K562 (cell line): ENCODE results near the gene OSGEP. TPM values are rescaled to one million over a fixed set of nuclear protein-coding genes. Genes with fewer than 3 reads are reported as not detected.

Experiments used
- ATAC-seq: fragments of 200-7000 bp; cut with Tn5 transposase; 3 replicates; pipeline ENCODE4 v1.9.1; 2020; ENCODE audit warnings: moderate library complexity
- BruUV-seq: library from RNA; stranded (reverse); fragments of 400-500 nt; replicated peaks from 2 replicates; lab custom pipeline; 2021; lab: Mats Ljungman, UMichigan
- CTCF ChIA-PET: fragments of 300-600 bp; formaldehyde crosslinking; extraction: SDS; loops from one replicate; lab custom pipeline; 2021; ENCODE audit warnings: low intra/inter-chr PET ratio; lab: Yijun Ruan, JAX
- POLR2A ChIA-PET: fragments of 300-600, 350-650 bp; sonication (Branson Sonifier 250); formaldehyde crosslinking; extraction: SDS; loops from one replicate; lab custom pipeline; 2021; ENCODE audit warnings: antibody characterized with exemption, inconsistent platforms; lab: Yijun Ruan, JAX
- DNase-seq, 4 experiments: peaks; one replicate each; pipeline versions ENCODE4 v3.0.0 to v3.0.0-alpha.2; 2011 to 2018; ENCODE audit warnings: low spot score in 3 of 4, mixed read lengths in 3 of 4; ENCODE audit errors: extremely low read depth in 1 of 4
- FAIRE-seq: peaks from 2 replicates; lab custom pipeline; 2011; peaks lifted over from hg19 to GRCh38; lab: Jason Lieb, UNC
- H2AFZ ChIP-seq: 2 replicates; pipeline ENCODE4 v1.6.0; 2011; ENCODE audit warnings: low read depth, low read length, control low read depth, inconsistent platforms
- H3K27ac ChIP-seq: fragments of 200-600 bp; 3 replicates; pipeline ENCODE4 v1.8.0; 2011; ENCODE audit warnings: low read depth, mild to moderate bottlenecking, control low read depth, inconsistent platforms, low read length, moderate library complexity, mixed read lengths; ENCODE audit errors: extremely low read depth
- H3K27me3 ChIP-seq, 2 experiments: fragments of 300-600 bp in 1 of 2; 2 replicates in 1 of 2; 3 replicates in 1 of 2; pipeline versions ENCODE4 v1.6.0 to v1.8.0; 2011; ENCODE audit warnings: inconsistent platforms in 2 of 2, low read length in 2 of 2, mild to moderate bottlenecking in 1 of 2, mixed read lengths in 1 of 2, moderate library complexity in 1 of 2; ENCODE audit not compliant: control insufficient read depth in 2 of 2, insufficient read depth in 2 of 2
- H3K36me3 ChIP-seq: fragments of 300-600 bp; 3 replicates; pipeline ENCODE4 v1.8.0; 2011; ENCODE audit warnings: mild to moderate bottlenecking, low read length, inconsistent platforms; ENCODE audit not compliant: control insufficient read depth, insufficient read depth
- H3K4me1 ChIP-seq, 2 experiments: fragments of 200-600 bp in 1 of 2; replicated peaks in 1 of 2; 2 replicates in 1 of 2; 3 replicates in 1 of 2; pipeline versions ENCODE4 v1.5.1 to v1.8.0; 2011; ENCODE audit warnings: inconsistent platforms in 2 of 2, low read length in 2 of 2, mild to moderate bottlenecking in 1 of 2, mixed read lengths in 1 of 2, moderate library complexity in 1 of 2; ENCODE audit not compliant: control insufficient read depth in 2 of 2, insufficient read depth in 2 of 2
- H3K4me2 ChIP-seq: 2 replicates; pipeline ENCODE4 v1.6.1; 2011; ENCODE audit warnings: low read length, control low read depth, inconsistent platforms, mixed read lengths; ENCODE audit not compliant: insufficient read depth
- H3K4me3 ChIP-seq: fragments of 200-600 bp; sonication (generic), shearing (Covaris generic); 2 replicates; pipeline ENCODE4 v1.5.1; 2016; ENCODE audit warnings: control low read depth, inconsistent platforms
- H3K79me2 ChIP-seq: fragments of 200-600 bp; 3 replicates; pipeline ENCODE4 v1.8.0; 2011; ENCODE audit warnings: low read length, inconsistent platforms; ENCODE audit not compliant: control insufficient read depth, insufficient read depth
- H3K9ac ChIP-seq, 2 experiments: 2 replicates each; pipeline versions ENCODE4 v1.6.0 to v1.6.1; 2011; ENCODE audit warnings: low read depth in 2 of 2, low read length in 2 of 2, control low read depth in 1 of 2, inconsistent platforms in 1 of 2, mild to moderate bottlenecking in 1 of 2, mixed read lengths in 1 of 2; ENCODE audit not compliant: insufficient read depth in 1 of 2
- H3K9me1 ChIP-seq: one replicate; pipeline ENCODE4 v1.6.0; 2011; ENCODE audit warnings: inconsistent platforms, mild to moderate bottlenecking, low read length, moderate library complexity; ENCODE audit not compliant: control insufficient read depth, insufficient read depth
- H3K9me3 ChIP-seq: replicated peaks from 2 replicates; pipeline ENCODE4 v1.5.1; 2011; ENCODE audit warnings: low read depth, low read length, inconsistent platforms; ENCODE audit not compliant: control insufficient read depth, insufficient read depth
- H4K20me1 ChIP-seq: replicated peaks from 2 replicates; pipeline ENCODE4 v1.6.1; 2011; ENCODE audit warnings: low read length, inconsistent platforms, mixed read lengths; ENCODE audit not compliant: control insufficient read depth, insufficient read depth
- AFF4 ChIP-seq: sonication (generic); formaldehyde crosslinking; IDR thresholded peaks from 2 replicates; pipeline ENCODE4 v1.8.0; 2023; ENCODE audit warnings: mild to moderate bottlenecking, missing genetic modification reagents
- ARID1B ChIP-seq: fragments of 450-650 bp; IDR thresholded peaks from 2 replicates; pipeline ENCODE4 v1.6.1; 2016; ENCODE audit warnings: antibody characterized with exemption, mild to moderate bottlenecking, inconsistent platforms
- CBFA2T3 ChIP-seq: fragments of 450-650 bp; IDR thresholded peaks from 2 replicates; pipeline ENCODE4 v1.6.1; 2017
- E2F6 ChIP-seq, 2 experiments: IDR thresholded peaks; 2 replicates each; pipeline ENCODE4 v1.6.1; 2011; ENCODE audit warnings: borderline replicate concordance in 1 of 2, control low read depth in 1 of 2, low read depth in 1 of 2, low read length in 1 of 2, mild to moderate bottlenecking in 1 of 2, mixed read lengths in 1 of 2, moderate library complexity in 1 of 2; ENCODE audit not compliant: insufficient read depth in 1 of 2, insufficient read length in 1 of 2, poor library complexity in 1 of 2, severe bottlenecking in 1 of 2; ENCODE audit errors: extremely low read depth in 1 of 2
- ESRRB ChIP-seq: fragments of 250-450 bp; sonication (Bioruptor Pico); IDR thresholded peaks from 2 replicates; pipeline ENCODE4 v1.5.0; 2020; ENCODE audit warnings: mild to moderate bottlenecking, moderate library complexity, borderline replicate concordance
- KDM1A ChIP-seq, 2 experiments: fragments of 450-650 bp; IDR thresholded peaks; 2 replicates each; pipeline ENCODE4 v1.6.1; 2016; ENCODE audit warnings: mild to moderate bottlenecking in 2 of 2
- L3MBTL2 ChIP-seq: fragments of 450-650 bp; IDR thresholded peaks from 2 replicates; pipeline ENCODE4 v1.6.1; 2016; ENCODE audit warnings: mild to moderate bottlenecking, moderate library complexity
- SIN3B ChIP-seq: fragments of 450-650 bp; IDR thresholded peaks from 2 replicates; pipeline ENCODE4 v1.6.1; 2017; ENCODE audit warnings: low read depth, mild to moderate bottlenecking, moderate library complexity
- SMAD1 ChIP-seq: fragments of 150-350 bp; IDR thresholded peaks from 2 replicates; pipeline ENCODE4 v1.6.1; 2014; ENCODE audit warnings: low read length, low read depth; ENCODE audit not compliant: partially characterized antibody
- SP1 ChIP-seq: sonication (generic); formaldehyde crosslinking; IDR thresholded peaks from 2 replicates; pipeline ENCODE4 v1.8.1; 2022; ENCODE audit warnings: mild to moderate bottlenecking, missing genetic modification reagents
- SRSF1 ChIP-seq: fragments of 200-400 bp; formaldehyde crosslinking; IDR thresholded peaks from 2 replicates; pipeline ENCODE4 v1.6.1; 2017; ENCODE audit warnings: mild to moderate bottlenecking, low read depth, low read length, moderate library complexity
- TSC22D4 ChIP-seq: fragments of 450-650 bp; IDR thresholded peaks from 2 replicates; pipeline ENCODE4 v1.6.1; 2016; ENCODE audit warnings: missing genetic modification characterization, missing biosample characterization, control low read depth
- ZNF224 ChIP-seq: sonication (generic); formaldehyde crosslinking; IDR thresholded peaks from 2 replicates; pipeline ENCODE4 v1.8.0; 2022; ENCODE audit warnings: mild to moderate bottlenecking, missing genetic modification reagents
- ZNF445 ChIP-seq: fragments of 250-450 bp; sonication (Bioruptor Pico); IDR thresholded peaks from 2 replicates; pipeline ENCODE4 v1.4.0; 2020; ENCODE audit warnings: low read depth, mild to moderate bottlenecking, moderate library complexity
- ZSCAN32 ChIP-seq: fragments of 450-650 bp; formaldehyde crosslinking; IDR thresholded peaks from 2 replicates; pipeline ENCODE4 v1.4.0; 2020; ENCODE audit warnings: mild to moderate bottlenecking, moderate library complexity
- WGBS: fragments of 100-300 bp; shearing (Covaris generic); methylation state at CpG from one replicate; pipeline ENCODE4 v1.1.6; 2016; ENCODE audit warnings: low coverage, mixed read lengths; ENCODE audit not compliant: insufficient coverage; ENCODE audit errors: missing lambda C conversion rate; 5-methylcytosine and 5-hydroxymethylcytosine counted together
- in situ Hi-C: fragments of 300-500 bp; cut with MboI; formaldehyde crosslinking; loops from 4 replicates; pipeline ENCODE4 v1.15.0; 2018; ENCODE audit warnings: inconsistent platforms, mixed read lengths
- intact Hi-C: fragments of 100-400 bp; cut with micrococcal nuclease; formaldehyde crosslinking; loops from 2 replicates; pipeline ENCODE4 v1.14.2; 2022
- polyA plus RNA-seq, 8 experiments: library from polyadenylated mRNA; depleted of rRNA in 4 of 8; stranded (reverse) in 5 of 8; unstranded in 3 of 8; fragments of >200 nt; fragmentation: Nextera tagmentation in 2 of 8; fragmentation: Illumina TruSeq in 1 of 8; extraction: Ambion mirVana in 2 of 8; extraction: Trizol in 1 of 8; gene quantifications; 2 replicates each; pipeline versions ENCODE4 v1.2.1 to v1.2.3, GENCODE V29; 2011 to 2014; ENCODE audit warnings: inconsistent platforms in 1 of 8, missing spikeins in 1 of 8
- total RNA-seq, 7 experiments: library from RNA; depleted of rRNA in 6 of 7; stranded (reverse); fragments of >200 nt in 6 of 7; fragmentation: Illumina TruSeq in 2 of 7; extraction: Trizol in 2 of 7; gene quantifications; 2 replicates each; pipeline versions ENCODE4 v1.2.1 to v1.2.3, GENCODE V29; 2011 to 2021; ENCODE audit warnings: low replicate concordance in 1 of 7

Gene OSGEP
- total and polyA plus RNA-seq, 9 of the 15 experiments (the other 6 are each of a cell fraction or from before 2014, with no cell fraction given), result 32.1 to 59.2 (median 44.1) TPM

GRCh38 chr14:20476776-20477175, 22.2 kb upstream of the OSGEP start (continued):
- TF ChIP-seq E2F6 (IDR thresholded peaks at IDR 0.05; ENCODE audit: borderline replicate concordance in 1 of 2, extremely low read depth in 1 of 2, insufficient read depth in 1 of 2, insufficient read length in 1 of 2, low read depth in 1 of 2, low read length in 1 of 2, poor library complexity in 1 of 2, severe bottlenecking in 1 of 2) (no peak), CBFA2T3 (peak; percentile 62), TSC22D4 (no peak), SIN3B (no peak), SRSF1 (no peak), ZNF224 (CRISPR knock-in tag) (no peak)

DNA sequence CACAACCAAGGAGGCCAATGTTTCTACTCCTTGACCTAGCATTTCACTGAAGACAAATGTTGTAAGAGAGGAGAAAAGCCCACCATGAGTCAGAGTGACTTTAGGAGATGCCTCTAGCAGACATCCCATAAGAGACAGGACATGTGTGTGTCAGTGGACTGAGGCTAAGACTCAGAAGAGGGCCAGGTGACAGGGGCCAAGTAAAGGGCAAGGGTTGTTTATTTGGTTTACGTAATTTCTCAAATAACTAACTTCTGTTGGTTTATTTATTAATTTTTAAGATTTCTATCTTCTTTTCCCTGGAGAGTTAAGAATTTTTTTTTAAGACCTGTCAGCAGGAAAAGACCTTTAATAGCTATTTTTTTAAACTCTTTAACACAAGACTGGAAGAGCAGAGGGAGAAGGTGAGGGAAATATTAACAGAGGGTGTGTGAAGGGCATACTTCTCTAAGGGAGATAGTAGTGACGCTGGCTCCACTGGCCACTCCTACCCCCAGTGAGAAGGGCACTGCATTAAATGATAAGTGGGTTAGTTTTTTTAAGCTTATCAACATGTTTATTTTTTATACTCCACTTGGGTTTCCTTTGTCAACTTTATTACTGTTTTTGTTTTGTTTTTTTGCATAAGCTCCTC, 18.0 kb upstream of the OSGEP start:
- peaks cover 18 to 30% of the 10 kb centered on the region in 2 experiments for H3K4me1 ChIP-seq
- no TSS peak for BruUV-seq
- peaks cover 67% of the 10 kb centered on the region for H3K36me3 ChIP-seq
- H4K20me1 ChIP-seq, result peaks cover 8% of the 10 kb centered on the region; the same call in 1 of the 2 replicates
- 0 out of 2 replicates have a peak overlapping the region, but pooled peaks have one; percentile 57 for H3K4me2 ChIP-seq
- ChIA-PET CTCF (no interaction called here), POLR2A (interaction anchor here (0.8 to 5.0 kb wide), 6 partner anchors 10 to 18 kb away, joined by 3 to 36 read pairs (median 4); partner anchors contain the start of genes APEX1, OSGEP and PIP4P1)
- in situ Hi-C loops, result no loop called here
- 63% methylated on average over 2 of the region's 2 CpGs for WGBS
- no peaks in the 10 kb centered on the region for H3K27me3 ChIP-seq
- H3K4me3 ChIP-seq, result no peak overlapping the region
- H3K79me2 ChIP-seq, result peaks cover 46% of the 10 kb centered on the region
- DNase-seq (no peak), FAIRE-seq (no peak), ATAC-seq (no peak)
- intact Hi-C loops, result no loop called here
- H3K9me1 ChIP-seq, result no peaks in the 10 kb centered on the region
- H2AFZ ChIP-seq, result no peak overlapping the region
- no peaks in the 10 kb centered on the region for H3K9me3 ChIP-seq
- H3K27ac ChIP-seq, result no peak overlapping the region
- no peak overlapping the region for H3K9ac ChIP-seq
- no peak for TF ChIP-seq AFF4 (CRISPR knock-in tag)
- TF ChIP-seq ARID1B, result no peak
- TF ChIP-seq KDM1A (IDR thresholded peaks at IDR 0.05), result no peak
- TF ChIP-seq ESRRB (CRISPR knock-in tag), result no peak
- no peak for TF ChIP-seq L3MBTL2
- TF ChIP-seq SP1, result no peak
- TF ChIP-seq ZSCAN32 (CRISPR knock-in tag), result no peak
- TF ChIP-seq ZNF445, result no peak
- no peak for TF ChIP-seq SMAD1
